ENCODE results near the gene WHRN. TPM values are rescaled to one million over a fixed set of nuclear protein-coding genes. Genes with fewer than 3 reads are reported as not detected.

WHRN gene
- total RNA-seq, 4 donors from 2014 or later = 8.1 to 12.6 (median 10.7) TPM

GRCh38 chr9:114409103-114409780 lies 96.0 kb downstream of the WHRN start:
- Histone ChIP-seq H3K27me3 (no peaks in the 10 kb centered on the region), H3K27ac (replicated peaks in 1 of 4) (no peak overlapping the region), H3K36me3 (peaks cover 0 to 16% (median 8%) of the 10 kb centered on the region in 4 donors), H3K4me3 (no peak overlapping the region), H3K4me1 (peaks cover 0 to 18% (median 7%) of the 10 kb centered on the region in 4 donors), H3K9me3 (no peaks in the 10 kb centered on the region)
- no peak for DNase-seq (ENCODE audit: extremely low spot score)
- intact Hi-C loops (cut with DNase I) = loop anchor here (5.0 to 10.0 kb wide), 4 partner anchors 98 to 606 kb away; partner anchors contain the start of genes ATP6V1G1 and WHRN
- TF ChIP-seq EP300 (IDR thresholded peaks at IDR 0.05) (no peak), CTCF (IDR thresholded peaks at IDR 0.05) (no peak), POLR2AphosphoS5 (IDR thresholded peaks at IDR 0.05) (no peak), POLR2A (IDR thresholded peaks at IDR 0.05; ENCODE audit: low read depth) (no peak)
- WGBS = 77% methylated on average over 11 of the region's 11 CpGs

- 96% methylated on average over 7 of the region's 7 CpGs for WGBS
- intact Hi-C loops (cut with DNase I) = loop anchor here (5.0 to 10.0 kb wide), 4 partner anchors 99 to 606 kb away; partner anchors contain the start of genes ATP6V1G1 and WHRN
- H3K4me3 ChIP-seq = no peak overlapping the region
- H3K27me3 ChIP-seq = no peaks in the 10 kb centered on the region
- no peaks in the 10 kb centered on the region for H3K9me3 ChIP-seq
- TF ChIP-seq POLR2AphosphoS5 (IDR thresholded peaks at IDR 0.05) (no peak), EP300 (IDR thresholded peaks at IDR 0.05) (no peak), CTCF (IDR thresholded peaks at IDR 0.05) (no peak), POLR2A (IDR thresholded peaks at IDR 0.05; ENCODE audit: low read depth) (no peak)
- H3K4me1 ChIP-seq = peaks cover 0 to 12% (median 2%) of the 10 kb centered on the region in 4 donors
- H3K27ac ChIP-seq (replicated peaks in 1 of 4) = no peak overlapping the region
- DNase-seq (ENCODE audit: extremely low spot score) = no peak
- H3K36me3 ChIP-seq = peaks cover 0 to 19% (median 8%) of the 10 kb centered on the region in 4 donors
Measured at GRCh38 chr9:114408645-114409044, 96.6 kb downstream of the WHRN start.

- WGBS = 79% methylated on average over 5 of the region's 5 CpGs
- H3K27ac ChIP-seq (replicated peaks in 1 of 4) = no peak overlapping the region
Measured at GRCh38 chr9:114407889-114408288, 97.4 kb downstream of the WHRN start.

GRCh38 chr9:114406441-114406840 lies 98.8 kb downstream of the WHRN start:
- intact Hi-C loops (cut with DNase I) = loop anchor here (5.0 to 10.0 kb wide), 4 partner anchors 101 to 608 kb away; partner anchors contain the start of genes ATP6V1G1 and WHRN
- Histone ChIP-seq H3K4me1 (peaks cover 0 to 6% (median 0%) of the 10 kb centered on the region in 4 donors), H3K27me3 (no peaks in the 10 kb centered on the region), H3K36me3 (peaks cover 0 to 40% (median 17%) of the 10 kb centered on the region in 4 donors), H3K27ac (replicated peaks in 1 of 4) (no peak overlapping the region), H3K4me3 (no peak overlapping the region), H3K9me3 (no peaks in the 10 kb centered on the region)
- DNase-seq (ENCODE audit: extremely low spot score) = no peak
- TF ChIP-seq POLR2A (IDR thresholded peaks at IDR 0.05; ENCODE audit: low read depth) = no peak
- no peak for TF ChIP-seq CTCF (IDR thresholded peaks at IDR 0.05)
- no peak for TF ChIP-seq POLR2AphosphoS5 (IDR thresholded peaks at IDR 0.05)
- TF ChIP-seq EP300 (IDR thresholded peaks at IDR 0.05) = no peak
- 91% methylated on average over 13 of the region's 13 CpGs for WGBS

More at GRCh38 chr9:114407889-114408288, 97.4 kb downstream of the WHRN start:
- Histone ChIP-seq H3K9me3 (no peaks in the 10 kb centered on the region), H3K36me3 (peaks cover 0 to 26% (median 11%) of the 10 kb centered on the region in 4 donors), H3K4me1 (peaks cover 0 to 6% (median 0%) of the 10 kb centered on the region in 4 donors), H3K27me3 (no peaks in the 10 kb centered on the region), H3K4me3 (no peak overlapping the region)
- DNase-seq (ENCODE audit: extremely low spot score) = no peak
- TF ChIP-seq EP300 (IDR thresholded peaks at IDR 0.05) (no peak), POLR2A (IDR thresholded peaks at IDR 0.05; ENCODE audit: low read depth) (no peak), POLR2AphosphoS5 (IDR thresholded peaks at IDR 0.05) (no peak), CTCF (IDR thresholded peaks at IDR 0.05) (no peak)
- intact Hi-C loops (cut with DNase I) = loop anchor here (5.0 to 10.0 kb wide), 4 partner anchors 99 to 607 kb away; partner anchors contain the start of genes ATP6V1G1 and WHRN
